Right renal pelvis (tissue), 4 donors: ENCODE data around the gene CD58. TPM values are rescaled to one million over a fixed set of nuclear protein-coding genes. Genes with fewer than 3 reads are reported as not detected.

Experiments
- DNase-seq, 4 donors: peaks; one replicate each; pipeline ENCODE4 v3.0.0-alpha.2; 2013; ENCODE audit warnings: low read depth in 4 of 4, low spot score in 3 of 4, missing footprints in 1 of 4
- polyA plus RNA-seq, 4 donors: library from polyadenylated mRNA; unstranded; fragments of 120-200 nt; gene quantifications; one replicate each; pipeline ENCODE4 v1.2.1, GENCODE V29; 2013; ENCODE audit not compliant: insufficient read length in 4 of 4

CD58 gene
- polyA plus RNA-seq, 4 donors = 14.3 to 22.3 (median 18.8) TPM

DNA sequence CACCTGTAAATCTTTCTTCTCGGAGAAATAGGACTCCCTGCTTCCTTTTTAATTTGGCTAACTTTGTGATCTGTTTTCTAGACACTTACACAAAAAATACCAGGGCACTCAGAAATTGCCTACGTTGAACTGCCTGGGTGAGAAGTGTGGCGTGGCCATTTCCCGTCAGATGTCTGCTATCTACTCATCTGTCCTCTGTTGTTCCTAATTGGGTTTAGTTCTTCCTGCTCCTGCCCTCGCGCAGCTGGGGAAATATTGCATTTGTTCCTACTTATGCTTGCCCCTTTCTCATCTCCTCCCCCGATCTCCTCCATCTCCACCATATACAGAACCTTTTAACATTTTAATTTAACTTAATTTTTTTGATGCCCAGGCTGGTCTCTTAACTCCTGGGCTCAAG is 55.1 kb downstream of the CD58 start:
- DNase-seq = no peak

DNA sequence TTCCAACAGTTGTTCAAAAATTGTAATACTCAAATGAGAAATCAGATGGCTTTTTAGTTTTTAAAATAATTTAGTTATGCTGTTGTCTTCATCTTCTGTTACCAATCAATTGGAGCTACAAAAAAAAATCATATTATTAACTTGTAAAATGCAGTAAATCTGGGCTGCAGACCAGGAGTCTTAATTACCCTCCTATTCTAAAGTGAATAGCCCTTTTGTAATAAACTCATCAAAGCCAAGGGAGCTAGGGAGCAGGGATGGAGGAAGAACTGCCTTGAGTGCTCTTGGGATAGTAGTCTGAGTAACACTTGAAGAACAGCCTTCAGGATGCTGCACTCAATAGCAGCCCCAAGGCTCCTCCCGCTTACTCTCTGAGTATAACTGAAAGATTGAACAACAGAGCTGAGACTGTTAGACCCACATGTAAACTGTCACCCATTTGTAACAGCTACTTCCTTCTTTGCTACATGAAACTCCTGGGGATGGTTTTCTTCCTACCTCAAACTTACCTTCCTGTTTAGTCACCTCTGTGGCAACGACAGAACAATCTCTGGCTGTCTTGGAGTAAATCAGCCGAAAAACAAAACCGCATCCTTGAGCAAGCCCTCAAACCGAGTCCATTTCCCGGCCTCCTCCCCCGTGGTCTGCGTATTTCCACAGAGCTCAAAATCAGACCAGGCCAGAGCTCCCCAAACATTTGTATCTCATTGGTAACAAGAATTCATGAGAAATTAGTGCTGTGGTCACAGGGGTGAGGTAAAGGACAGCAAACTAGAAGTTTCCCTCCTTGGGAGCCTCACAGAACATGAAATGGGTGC is 55.9 kb downstream of the CD58 start:
- no peak for DNase-seq

DNA sequence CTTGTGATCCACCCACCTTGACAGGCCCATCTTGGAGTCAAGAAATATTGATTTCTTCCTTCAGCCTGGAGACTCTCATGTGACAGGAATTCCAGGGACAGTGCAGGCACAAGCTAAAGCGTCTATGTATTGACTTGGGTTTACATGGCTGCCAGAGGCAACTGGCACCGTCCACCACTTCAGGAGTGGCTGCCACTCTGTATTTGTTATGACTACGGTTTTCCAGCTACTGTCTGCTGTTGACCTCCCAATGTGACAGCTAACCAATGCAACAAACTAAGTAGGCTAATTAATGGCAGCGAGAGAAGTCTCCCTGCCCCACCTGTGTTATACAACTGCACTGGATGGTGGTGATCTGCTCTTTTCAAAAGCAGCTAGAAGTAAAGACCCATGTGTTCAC is 56.9 kb downstream of the CD58 start:
- no peak for DNase-seq

DNA sequence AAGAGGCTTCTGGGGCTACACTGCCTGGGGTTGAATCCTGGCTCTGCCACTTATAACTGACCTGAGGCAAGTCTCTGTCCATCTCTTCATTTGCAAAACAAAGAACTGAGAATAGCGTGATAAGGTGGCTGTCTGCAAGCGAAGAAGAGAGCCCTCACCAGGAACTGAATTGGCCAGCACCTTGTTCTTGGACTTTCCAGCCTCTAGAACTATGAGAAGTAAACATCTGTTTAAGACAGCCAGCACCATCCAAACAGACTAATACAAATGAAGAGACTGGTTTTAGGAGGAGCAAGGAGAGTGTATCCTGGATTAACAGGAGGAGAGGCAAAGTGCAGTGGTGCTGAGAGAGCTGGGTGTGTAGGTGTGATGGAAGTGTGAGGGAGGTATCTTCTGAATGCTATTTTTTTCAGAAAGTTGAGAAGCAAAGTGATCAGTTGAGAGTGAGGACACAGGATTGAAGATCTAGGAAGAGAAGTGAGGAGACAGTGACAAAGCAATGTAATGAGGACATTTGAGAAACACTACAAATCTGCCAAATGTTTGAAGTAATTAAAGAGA is 59.3 kb downstream of the CD58 start:
- no peak for DNase-seq

DNA sequence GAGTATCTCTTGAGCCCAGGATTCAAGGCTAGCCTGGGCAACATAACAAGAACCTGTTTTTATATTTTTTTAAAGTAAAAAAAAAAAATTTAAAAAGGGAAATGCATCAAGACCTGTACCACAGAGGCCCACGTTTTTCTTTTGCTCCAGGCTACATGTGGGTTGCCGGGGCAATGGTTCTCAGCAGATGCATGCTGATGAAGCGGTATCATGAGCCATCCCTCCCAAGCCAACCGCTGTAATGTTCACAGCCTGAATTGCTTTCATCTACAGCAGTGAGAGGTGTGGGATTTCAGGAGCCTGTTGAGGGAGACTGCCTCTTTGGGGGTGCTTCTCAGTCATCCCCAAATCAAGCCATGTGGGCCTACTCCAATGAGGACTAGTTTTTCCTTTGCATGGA is 60.5 kb downstream of the CD58 start:
- no peak for DNase-seq

DNA sequence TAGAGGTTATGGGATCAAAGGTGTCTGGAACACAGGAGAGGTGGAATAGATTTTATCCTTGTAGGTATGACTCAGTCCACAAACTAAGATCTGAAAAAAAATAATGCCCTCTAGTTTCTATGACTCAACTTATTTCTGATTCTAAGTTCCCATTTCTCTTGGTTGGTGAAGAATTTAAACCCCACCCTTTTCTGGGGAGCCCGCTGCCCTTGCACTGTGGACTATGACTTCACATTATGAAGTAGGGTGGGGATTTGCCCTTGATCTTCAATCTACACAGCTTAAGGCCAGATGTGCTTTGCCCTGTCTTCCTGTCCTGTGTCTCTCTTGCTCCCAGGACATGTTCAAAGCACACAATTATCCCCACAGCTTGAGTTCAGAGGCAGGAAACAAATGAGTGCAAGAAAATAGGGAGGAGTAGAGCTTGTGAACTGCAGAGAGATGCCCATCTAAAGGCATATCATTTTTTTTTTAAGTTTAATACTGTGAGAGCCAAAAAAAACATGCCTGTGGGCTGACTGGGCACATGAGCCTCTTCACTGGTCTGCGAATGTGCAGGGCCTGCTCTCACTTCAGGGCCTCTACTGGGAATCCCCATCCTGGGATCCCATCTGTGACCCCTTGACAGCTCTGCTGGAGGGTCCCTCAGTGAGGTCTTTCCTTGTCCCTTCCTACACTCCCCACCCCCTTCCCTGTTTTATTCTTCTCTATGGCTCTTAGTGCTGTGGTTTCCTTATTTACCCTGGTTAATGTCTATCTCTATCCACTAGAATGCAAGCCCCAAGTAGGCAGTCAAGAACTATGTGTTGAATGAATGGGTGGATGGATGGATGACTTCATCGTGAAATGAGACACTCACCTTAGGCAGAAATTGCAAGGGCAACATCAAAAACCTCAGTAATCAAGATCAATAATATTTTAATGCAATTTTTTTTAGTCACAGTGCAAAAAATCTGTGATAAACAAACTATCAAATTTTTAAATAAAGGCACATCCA is 61.5 kb downstream of the CD58 start:
- no peak for DNase-seq

DNA sequence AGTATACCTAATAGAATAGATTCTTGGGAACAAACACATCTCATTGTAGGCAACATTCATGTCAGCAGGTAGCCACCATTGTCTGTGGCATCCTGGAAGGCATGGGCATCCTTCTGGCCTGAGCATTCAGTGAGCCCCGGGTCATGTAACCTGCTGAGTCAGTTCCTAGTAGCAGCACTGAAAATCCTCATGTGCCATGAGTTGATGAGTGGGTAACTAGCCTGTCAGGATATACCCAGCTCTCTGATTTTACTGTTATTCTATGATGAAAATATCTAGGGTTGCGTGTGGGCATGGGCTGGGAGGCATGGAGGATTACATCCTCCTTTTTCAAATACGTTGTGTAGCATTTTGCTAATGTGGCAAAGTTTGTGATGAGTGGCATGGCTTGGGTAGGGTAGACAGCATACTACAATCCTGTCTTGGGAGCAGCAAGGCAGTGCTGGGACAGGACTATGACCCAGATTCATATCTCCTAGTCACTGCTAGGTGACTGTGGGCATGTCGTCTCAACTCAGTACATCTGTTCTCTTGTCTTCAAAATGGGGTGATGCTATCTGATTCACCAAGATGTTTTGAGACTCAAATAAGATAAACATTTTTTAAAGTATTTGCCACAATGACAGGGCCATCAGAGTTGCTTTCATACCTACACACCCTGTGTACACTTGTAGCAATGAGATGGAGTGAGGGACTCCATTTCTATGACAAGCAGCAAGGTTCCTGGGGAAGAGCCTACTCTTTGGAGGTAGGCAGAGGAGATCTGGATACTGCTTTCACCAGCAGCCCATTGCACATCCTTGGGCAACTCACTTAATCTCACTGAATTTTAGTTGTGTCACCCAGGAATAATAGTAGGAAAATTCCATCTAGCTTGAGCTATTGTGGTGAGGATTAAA is 62.5 kb downstream of the CD58 start:
- no peak for DNase-seq

GRCh38 chr1:116507631-116508030 is 63.2 kb downstream of the CD58 start:
- DNase-seq = no peak

- no peak for DNase-seq
Observed at GRCh38 chr1:116506132-116507004, 64.5 kb downstream of the CD58 start.

- no peak for DNase-seq
Observed at GRCh38 chr1:116504308-116505156, 66.3 kb downstream of the CD58 start.

- no peak for DNase-seq
Observed at GRCh38 chr1:116503546-116504307, 67.1 kb downstream of the CD58 start.

DNA sequence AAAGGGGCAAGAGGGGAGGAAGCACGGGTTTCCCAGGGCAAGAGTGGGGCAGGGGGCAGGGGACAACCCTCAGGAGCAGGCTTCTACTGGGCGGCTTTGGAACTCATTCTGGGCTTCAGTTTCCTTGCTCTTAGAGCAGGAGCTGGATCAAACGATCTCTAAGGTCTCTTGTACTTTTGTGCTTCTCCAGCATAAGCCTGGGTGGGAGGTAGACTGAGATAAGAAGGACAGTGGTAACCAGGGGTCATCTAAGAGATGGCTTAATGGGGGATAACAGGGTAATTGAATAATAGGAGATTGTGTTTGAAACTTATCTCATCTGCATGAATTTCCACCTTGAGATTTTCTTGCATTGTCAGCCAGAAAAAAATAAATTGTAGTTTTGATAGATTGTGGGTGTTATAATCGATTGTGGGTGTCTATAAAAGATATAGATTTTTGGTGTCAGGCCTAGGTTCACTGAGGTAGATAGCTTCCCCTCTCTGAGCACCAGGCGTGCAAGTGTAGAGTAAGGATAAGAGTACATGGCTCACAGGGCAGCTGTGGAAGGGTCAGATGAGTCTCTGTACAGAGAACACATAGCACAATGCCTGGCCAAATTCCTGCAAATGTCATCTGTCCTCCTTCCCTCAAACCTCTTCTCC is 68.0 kb downstream of the CD58 start:
- no peak for DNase-seq

- DNase-seq = no peak
Observed at GRCh38 chr1:116501870-116502244, 69.0 kb downstream of the CD58 start.

DNA sequence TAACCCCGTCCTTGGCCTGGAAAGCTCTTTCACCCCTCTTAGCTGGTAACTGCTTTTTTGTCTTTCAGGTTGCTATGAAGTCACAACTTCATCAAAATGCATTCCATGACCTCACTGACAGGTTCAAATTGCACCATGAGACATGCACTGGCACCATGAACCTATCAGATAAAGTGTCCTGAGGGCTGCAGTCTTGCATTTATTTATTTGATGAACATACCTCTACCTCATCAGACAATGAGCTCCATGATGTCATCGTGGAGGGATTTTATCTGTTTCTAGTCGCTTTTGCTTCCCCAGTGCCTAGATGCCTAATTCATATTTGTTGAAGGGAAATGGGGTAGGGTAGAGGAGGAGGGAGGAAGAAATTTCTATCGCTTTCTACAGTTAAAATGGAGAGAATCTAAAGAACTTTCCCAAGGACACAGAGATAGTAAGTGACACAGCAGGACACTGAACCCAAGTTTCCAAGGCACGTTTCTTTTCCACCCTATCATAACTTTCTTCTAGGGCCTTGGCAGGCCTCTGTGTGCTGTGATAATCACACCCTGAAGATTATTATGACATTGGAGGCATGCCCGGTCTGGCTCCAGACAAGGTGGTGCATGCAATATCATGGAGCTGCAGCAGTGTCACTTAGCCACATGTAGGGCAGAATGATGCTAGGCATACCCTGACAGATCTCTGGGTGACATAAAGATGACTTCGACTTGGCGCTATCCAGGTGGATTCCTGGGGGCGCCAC is 69.5 kb downstream of the CD58 start:
- no peak for DNase-seq

GRCh38 chr1:116498789-116499628 is 71.8 kb downstream of the CD58 start:
- DNase-seq = peak in 1 of 4 donors; percentile 45

- DNase-seq = no peak
Observed at GRCh38 chr1:116497656-116498055, 73.2 kb downstream of the CD58 start.
